Smooth muscle cell (in vitro differentiated cells): ENCODE results near the gene ALDOA. TPM values are rescaled to one million over a fixed set of nuclear protein-coding genes. Genes with fewer than 3 reads are reported as not detected.
"Not testable (repeated sequence)": the region's sequence is repeated elsewhere in the genome, so short reads cannot be mapped to it uniquely, and the experiment has no call there.

ENCODE experiments used
- DNase-seq: peaks from one replicate; lab custom pipeline; 2025; ENCODE audit not compliant: unreplicated experiment; lab: John Stamatoyannopoulos, UW
- H2AFZ ChIP-seq: fragments of 200-600 bp; sonication (generic); 2 replicates; pipeline ENCODE4 v1.6.0; 2016; ENCODE audit warnings: antibody characterized with exemption, low read depth, mild to moderate bottlenecking
- H3F3A ChIP-seq: fragments of 200-600 bp; sonication (generic); 2 replicates; pipeline ENCODE4 v1.6.0; 2017; ENCODE audit warnings: antibody characterized with exemption, low read depth
- H3K27ac ChIP-seq: fragments of 200-600 bp; sonication (generic); 2 replicates; pipeline ENCODE4 v1.5.1; 2016; ENCODE audit warnings: low read depth, mild to moderate bottlenecking
- H3K27me3 ChIP-seq: fragments of 200-600 bp; sonication (generic); 2 replicates; pipeline ENCODE4 v1.6.1; 2016; ENCODE audit warnings: low read depth, mild to moderate bottlenecking
- H3K36me3 ChIP-seq: fragments of 200-600 bp; sonication (generic); 2 replicates; pipeline ENCODE4 v1.5.1; 2016; ENCODE audit warnings: low read depth
- H3K4me1 ChIP-seq: fragments of 200-600 bp; sonication (generic); 2 replicates; pipeline ENCODE4 v1.5.1; 2016; ENCODE audit warnings: low read depth
- H3K4me2 ChIP-seq: fragments of 200-600 bp; sonication (generic); 2 replicates; pipeline ENCODE4 v1.6.0; 2016; ENCODE audit warnings: mild to moderate bottlenecking
- H3K4me3 ChIP-seq: fragments of 200-600 bp; sonication (generic); 2 replicates; pipeline ENCODE4 v1.5.1; 2016; ENCODE audit warnings: mild to moderate bottlenecking
- H3K79me2 ChIP-seq: fragments of 200-600 bp; sonication (generic); 2 replicates; pipeline ENCODE4 v1.6.0; 2016; ENCODE audit warnings: low read depth, mild to moderate bottlenecking
- H3K9ac ChIP-seq: fragments of 200-600 bp; sonication (generic); 2 replicates; pipeline ENCODE4 v1.6.0; 2016; ENCODE audit warnings: low read depth
- H3K9me3 ChIP-seq: fragments of 200-600 bp; sonication (generic); replicated peaks from 2 replicates; pipeline ENCODE4 v1.5.1; 2016; ENCODE audit warnings: low read depth
- H4K20me1 ChIP-seq: fragments of 200-600 bp; sonication (generic); 2 replicates; pipeline ENCODE4 v1.6.0; 2016; ENCODE audit warnings: low read depth
- CTCF ChIP-seq: fragments of 200-600 bp; sonication (generic); IDR thresholded peaks from 2 replicates; pipeline ENCODE4 v1.5.1; 2017; ENCODE audit warnings: borderline replicate concordance, mild to moderate bottlenecking, antibody characterized with exemption; ENCODE audit not compliant: insufficient read depth, poor library complexity, severe bottlenecking
- WGBS: methylation state at CpG from one replicate; pipeline ENCODE4 v1.1.7; 2016; ENCODE audit warnings: low lambda C conversion rate; 5-methylcytosine and 5-hydroxymethylcytosine counted together
- polyA plus RNA-seq: library from polyadenylated mRNA; unstranded; fragments of >200 nt; fragmentation: Nextera tagmentation; extraction: Ambion mirVana; gene quantifications from 2 replicates; pipeline ENCODE4 v1.2.1, GENCODE V29; 2016
- total RNA-seq: library from RNA; depleted of rRNA; stranded (reverse); fragments of >200 nt; gene quantifications from 2 replicates; pipeline ENCODE4 v1.2.3, GENCODE V29; 2014

ALDOA gene
- total and polyA plus RNA-seq, 2 experiments from 2014 or later = 1,146 to 2,856 TPM

DNA sequence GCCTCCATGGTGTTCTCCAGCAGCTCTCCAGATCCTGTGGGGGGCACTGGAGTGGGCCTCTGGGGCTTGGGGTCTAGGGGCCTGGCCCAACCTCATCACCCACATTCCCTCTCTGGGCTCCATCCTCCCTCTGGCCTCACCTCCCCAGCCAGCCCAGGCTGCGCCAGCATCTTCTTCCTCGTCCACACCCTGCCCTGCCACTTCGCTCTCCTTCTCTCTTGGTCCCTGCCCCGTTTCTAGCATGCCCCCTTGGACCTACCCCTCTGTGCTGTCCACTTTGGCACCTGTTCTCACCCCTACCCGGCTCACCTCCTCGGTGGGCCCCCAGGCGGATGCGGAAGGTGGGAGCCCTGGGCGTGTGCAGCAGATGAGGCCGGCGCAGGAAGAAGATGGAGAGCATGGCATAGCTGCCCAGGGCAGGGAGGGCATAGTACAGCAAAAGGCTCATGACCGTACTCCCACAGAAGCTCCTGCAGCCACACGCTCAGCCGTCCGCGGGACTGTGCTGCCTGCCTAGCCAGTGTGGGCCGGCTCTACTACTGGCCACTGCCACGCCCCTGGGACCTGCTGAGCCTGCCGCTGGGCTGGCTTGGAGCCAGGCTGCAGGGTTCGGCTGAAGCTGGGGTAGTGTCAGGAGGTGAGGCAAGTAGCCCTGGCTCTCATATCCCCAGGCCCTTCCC, 47.6 kb downstream of the ALDOA start, which contains the start of gene GDPD3:
GDPD3 (minus strand) TSS at position 507 of the 680 bp plus-strand sequence; CDS start at position 448, 59 bp downstream.
- no peak within 1 kb of the TSS for H3K4me3 ChIP-seq
- H3F3A ChIP-seq = peaks cover 33% of the 10 kb centered on the region
- H4K20me1 ChIP-seq = peaks cover 50% of the 10 kb centered on the region
- H3K27me3 ChIP-seq = no peaks in the 10 kb centered on the region
- no peak for TF ChIP-seq CTCF
- 73% methylated on average over 20 of the region's 20 CpGs for WGBS
- no peaks in the 10 kb centered on the region for H3K36me3 ChIP-seq
- H3K4me2 ChIP-seq = no peak within 1 kb of the TSS
- no peak for DNase-seq
- H2AFZ ChIP-seq = no peak within 1 kb of the TSS
- H3K9me3 ChIP-seq = no peaks in the 10 kb centered on the region
- no peaks in the 10 kb centered on the region for H3K4me1 ChIP-seq
- no peak within 1 kb of the TSS for H3K9ac ChIP-seq
- peak within 1 kb of the TSS; percentile 6 for H3K27ac ChIP-seq
- no peaks in the 10 kb centered on the region for H3K79me2 ChIP-seq

DNA sequence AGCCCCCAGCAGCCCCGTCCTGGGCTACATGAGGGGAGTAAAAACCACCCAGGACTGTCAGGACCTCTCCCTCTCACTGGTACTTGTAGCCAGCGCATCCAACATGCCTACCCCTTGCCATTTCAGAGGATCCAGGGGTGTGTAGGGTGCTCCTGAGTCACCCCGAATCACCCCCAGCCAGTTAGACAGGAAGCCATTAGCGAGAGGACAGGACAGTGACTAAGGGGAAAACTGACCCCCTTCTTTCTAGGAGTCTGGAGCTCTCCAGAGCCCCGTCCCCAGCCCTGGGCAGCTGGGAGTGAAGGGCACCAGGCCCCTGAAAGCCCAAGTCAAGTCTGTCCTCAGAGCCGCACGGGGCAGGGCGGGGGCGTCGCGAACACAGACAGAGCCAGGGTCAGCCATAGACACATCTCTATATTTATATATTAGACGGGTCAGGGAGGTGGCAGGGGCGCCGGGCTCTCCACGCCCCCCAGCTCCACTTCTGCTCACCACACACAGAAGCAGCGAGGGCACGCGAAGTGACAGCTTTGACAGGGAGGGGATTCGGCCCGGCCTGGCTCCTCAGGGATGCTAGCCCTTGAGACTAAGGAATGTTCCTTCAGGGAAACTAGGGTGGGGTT, 48.3 kb downstream of the ALDOA start:
- Histone ChIP-seq H3K4me2 (no peak overlapping the region), H3K36me3 (no peaks in the 10 kb centered on the region), H3K9me3 (no peaks in the 10 kb centered on the region), H3K4me3 (no peak overlapping the region), H3K27me3 (no peaks in the 10 kb centered on the region), H3K9ac (no peak overlapping the region), H3K27ac (peak overlapping the region; percentile 6), H3F3A (peaks cover 29% of the 10 kb centered on the region), H2AFZ (no peak overlapping the region), H3K79me2 (no peaks in the 10 kb centered on the region), H4K20me1 (peaks cover 44% of the 10 kb centered on the region), H3K4me1 (no peaks in the 10 kb centered on the region)
- DNase-seq = no peak
- WGBS = 84% methylated on average over 20 of the region's 20 CpGs
- no peak for TF ChIP-seq CTCF

- no peaks in the 10 kb centered on the region for H3K9me3 ChIP-seq
- DNase-seq = no peak
- no peak for TF ChIP-seq CTCF
- H3K36me3 ChIP-seq = no peaks in the 10 kb centered on the region
- H3K27ac ChIP-seq = no peak overlapping the region
- H2AFZ ChIP-seq = no peak overlapping the region
- peaks cover 39% of the 10 kb centered on the region for H4K20me1 ChIP-seq
- H3K27me3 ChIP-seq = no peaks in the 10 kb centered on the region
- no peak overlapping the region for H3K4me2 ChIP-seq
- H3K9ac ChIP-seq = no peak overlapping the region
- peaks cover 25% of the 10 kb centered on the region for H3F3A ChIP-seq
- no peak overlapping the region for H3K4me3 ChIP-seq
- 91% methylated on average over 11 of the region's 11 CpGs for WGBS
- no peaks in the 10 kb centered on the region for H3K4me1 ChIP-seq
- H3K79me2 ChIP-seq = no peaks in the 10 kb centered on the region
Observed at GRCh38 chr16:30114411-30114810, 48.9 kb downstream of the ALDOA start.

GRCh38 chr16:30114833-30115232, 49.3 kb downstream of the ALDOA start:
- not testable (repeated sequence) for DNase-seq, H2AFZ ChIP-seq, H3K4me3 ChIP-seq, H3K36me3 ChIP-seq, H3K9ac ChIP-seq, H3K27ac ChIP-seq, H3K4me2 ChIP-seq, H3K9me3 ChIP-seq, H3K27me3 ChIP-seq, H3K79me2 ChIP-seq, H3K4me1 ChIP-seq
- 88% methylated on average over 7 of the region's 7 CpGs for WGBS
- H4K20me1 ChIP-seq = peaks cover 35% of the 10 kb centered on the region
- H3F3A ChIP-seq = peaks cover 21% of the 10 kb centered on the region
